ENCODE data around the gene DRGX.

DRGX gene

DNA sequence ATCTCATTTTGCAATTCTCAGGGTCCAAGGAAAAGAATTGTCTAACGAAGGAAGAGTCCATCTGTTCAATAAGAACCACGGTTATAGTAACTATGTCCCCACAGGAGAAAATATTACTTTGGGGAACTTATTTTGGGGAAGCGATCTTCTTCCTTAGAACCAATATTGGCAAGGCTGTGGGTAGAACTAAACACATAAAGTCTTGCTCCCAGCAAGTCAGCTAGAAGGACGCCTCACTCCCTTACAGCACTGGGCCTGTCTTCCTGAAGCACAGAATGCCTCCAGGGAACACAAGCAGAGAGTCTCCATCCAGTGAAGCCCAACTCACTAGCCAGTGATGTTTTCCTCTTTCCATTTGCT, 66.8 kb downstream of the DRGX start:
- TF ChIP-seq, protein P1, sequence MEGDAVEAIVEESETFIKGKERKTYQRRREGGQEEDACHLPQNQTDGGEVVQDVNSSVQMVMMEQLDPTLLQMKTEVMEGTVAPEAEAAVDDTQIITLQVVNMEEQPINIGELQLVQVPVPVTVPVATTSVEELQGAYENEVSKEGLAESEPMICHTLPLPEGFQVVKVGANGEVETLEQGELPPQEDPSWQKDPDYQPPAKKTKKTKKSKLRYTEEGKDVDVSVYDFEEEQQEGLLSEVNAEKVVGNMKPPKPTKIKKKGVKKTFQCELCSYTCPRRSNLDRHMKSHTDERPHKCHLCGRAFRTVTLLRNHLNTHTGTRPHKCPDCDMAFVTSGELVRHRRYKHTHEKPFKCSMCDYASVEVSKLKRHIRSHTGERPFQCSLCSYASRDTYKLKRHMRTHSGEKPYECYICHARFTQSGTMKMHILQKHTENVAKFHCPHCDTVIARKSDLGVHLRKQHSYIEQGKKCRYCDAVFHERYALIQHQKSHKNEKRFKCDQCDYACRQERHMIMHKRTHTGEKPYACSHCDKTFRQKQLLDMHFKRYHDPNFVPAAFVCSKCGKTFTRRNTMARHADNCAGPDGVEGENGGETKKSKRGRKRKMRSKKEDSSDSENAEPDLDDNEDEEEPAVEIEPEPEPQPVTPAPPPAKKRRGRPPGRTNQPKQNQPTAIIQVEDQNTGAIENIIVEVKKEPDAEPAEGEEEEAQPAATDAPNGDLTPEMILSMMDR (IDR thresholded peaks at IDR 0.05; ENCODE audit: insufficient read depth, low read length, missing control alignments): no peak
- CTCF ChIA-PET: no interaction called here
- no peak for DNase-seq (ENCODE audit: low read depth, low spot score)

GRCh38 chr10:49328401-49329145, 67.3 kb downstream of the DRGX start:
- ChIA-PET CTCF (no interaction called here), POLR2A (no interaction called here)
- H3K4me3 ChIP-seq (ENCODE audit: low read depth, low read length): no peak overlapping the region
- TF ChIP-seq, protein P1 (IDR thresholded peaks at IDR 0.05; ENCODE audit: insufficient read depth, low read length, missing control alignments): no peak
- DNase-seq (ENCODE audit: low read depth, low spot score): no peak

More for the DNA sequence above, 66.8 kb downstream of the DRGX start:
- no peak overlapping the region for H3K4me3 ChIP-seq (ENCODE audit: low read depth, low read length)
- POLR2A ChIA-PET: no interaction called here

DNA sequence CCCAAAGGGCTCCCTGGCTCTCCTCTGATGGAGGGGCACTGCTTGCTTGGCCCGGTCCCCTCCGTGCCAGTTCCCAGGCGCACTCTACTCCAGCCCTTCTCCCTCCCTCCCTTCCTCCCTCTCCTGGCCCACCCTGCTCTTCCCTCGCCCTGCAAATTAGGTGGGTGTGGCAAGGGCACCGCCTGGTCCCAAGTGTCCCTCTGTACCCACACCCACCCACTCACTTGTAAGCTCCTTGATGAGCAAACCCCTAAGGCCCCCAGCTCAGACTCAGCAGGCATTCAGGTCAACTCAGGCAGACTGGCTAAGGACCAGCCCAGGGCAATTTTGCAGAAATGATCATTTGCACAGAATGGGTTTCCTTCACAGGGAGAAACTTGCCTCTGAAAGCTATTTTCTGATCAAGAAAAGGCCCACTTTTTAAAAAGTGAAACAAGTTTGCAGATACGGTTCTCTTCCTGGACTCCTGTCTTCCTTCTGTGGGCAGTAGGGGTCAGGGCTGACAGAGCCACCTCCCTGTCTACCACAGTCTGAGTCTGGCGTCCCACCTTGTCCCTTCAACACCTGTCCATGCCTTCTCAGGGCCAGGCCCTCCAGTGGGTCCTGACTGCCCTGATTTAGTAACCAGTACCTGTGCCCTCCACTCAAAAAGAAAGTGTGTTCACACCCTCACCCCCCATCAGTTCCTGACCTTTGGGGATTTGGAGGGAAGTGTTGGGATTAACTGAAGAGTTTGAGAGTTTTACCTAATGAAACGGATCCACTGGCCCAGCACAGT, 68.7 kb downstream of the DRGX start:
- POLR2A ChIA-PET: no interaction called here
- DNase-seq (ENCODE audit: low read depth, low spot score): no peak

DNA sequence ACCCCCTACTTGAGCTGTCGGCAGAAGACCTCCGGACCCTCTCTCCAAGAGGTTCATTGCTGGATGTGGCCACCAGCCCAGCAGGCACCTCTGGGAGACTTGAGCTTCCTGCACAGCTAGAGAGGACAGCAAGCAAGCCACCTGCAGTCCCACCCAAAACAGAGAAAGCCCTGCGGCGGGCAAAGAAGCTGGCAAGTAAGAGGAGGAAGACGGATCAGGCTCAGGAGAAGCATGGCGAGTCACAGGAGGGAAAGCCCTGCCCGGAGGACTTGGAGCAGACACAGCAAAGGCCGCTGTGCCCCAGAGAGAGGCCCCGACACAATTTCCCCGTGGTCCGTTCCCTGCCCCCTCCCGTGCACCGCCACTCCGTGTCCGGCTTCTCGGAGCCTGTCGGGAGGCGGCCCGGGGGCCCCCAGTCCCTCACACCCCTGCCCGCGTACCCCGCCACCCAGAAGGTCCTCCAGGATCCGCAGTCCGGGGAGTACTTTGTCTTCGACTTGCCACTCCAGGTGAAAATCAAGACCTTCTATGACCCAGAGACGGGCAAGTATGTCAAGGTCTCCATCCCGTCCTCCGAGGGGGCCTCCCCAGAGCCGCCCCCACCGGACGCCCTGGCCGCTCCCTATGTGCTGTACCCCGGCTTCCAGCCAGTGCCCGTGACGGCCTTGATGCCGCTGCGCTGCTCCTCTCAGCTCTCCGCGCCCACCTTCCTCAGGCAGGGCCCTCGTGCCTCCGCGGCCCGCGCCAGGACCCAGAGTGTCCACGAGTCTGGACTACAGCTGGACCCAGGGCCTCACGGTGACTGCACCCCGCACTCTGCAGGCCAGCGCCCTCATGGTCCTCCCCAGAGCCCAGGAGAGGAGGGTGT, 69.7 kb downstream of the DRGX start:
- POLR2A ChIA-PET: no interaction called here
- CTCF ChIA-PET: no interaction called here
- TF ChIP-seq, protein P1 (IDR thresholded peaks at IDR 0.05; ENCODE audit: insufficient read depth, low read length, missing control alignments): no peak
- no peak overlapping the region for H3K4me3 ChIP-seq (ENCODE audit: low read depth, low read length)
- DNase-seq (ENCODE audit: low read depth, low spot score): no peak

More for the DNA sequence above, 68.7 kb downstream of the DRGX start:
- CTCF ChIA-PET: no interaction called here
- no peak overlapping the region for H3K4me3 ChIP-seq (ENCODE audit: low read depth, low read length)
- TF ChIP-seq, protein P1 (IDR thresholded peaks at IDR 0.05; ENCODE audit: insufficient read depth, low read length, missing control alignments): no peak

GRCh38 chr10:49325131-49325915, 70.6 kb downstream of the DRGX start:
- CTCF ChIA-PET: no interaction called here
- TF ChIP-seq, protein P1 (IDR thresholded peaks at IDR 0.05; ENCODE audit: insufficient read depth, low read length, missing control alignments): no peak
- H3K4me3 ChIP-seq (ENCODE audit: low read depth, low read length): no peak overlapping the region
- no peak for DNase-seq (ENCODE audit: low read depth, low spot score)
- POLR2A ChIA-PET: no interaction called here
